ENCODE results near the gene GIPC2. TPM values are rescaled to one million over a fixed set of nuclear protein-coding genes. Genes with fewer than 3 reads are reported as not detected.

The GIPC2 gene
- total and polyA plus RNA-seq, 8 donors: 6.3 to 22.1 (median 12.9) TPM

DNA sequence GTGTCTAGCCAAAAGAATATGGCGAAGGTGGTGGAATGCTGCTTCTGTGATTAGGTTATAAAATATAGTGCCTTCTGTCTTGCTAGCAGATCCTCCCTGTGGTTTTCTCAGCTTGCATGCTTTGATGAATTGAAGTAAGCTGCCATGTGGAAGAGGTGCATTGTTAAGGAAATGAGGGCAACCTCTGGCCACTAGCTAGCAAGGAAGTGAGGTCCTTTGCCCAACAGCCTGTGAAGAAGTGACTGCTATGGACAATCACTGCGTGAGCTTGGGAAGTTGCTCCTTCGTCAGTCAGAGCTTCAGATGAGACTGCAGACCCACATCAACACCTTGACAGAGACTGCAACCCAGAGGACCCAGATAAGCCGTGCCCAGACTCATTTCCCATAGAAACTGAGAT is 109.4 kb downstream of the GIPC2 start:
- intact Hi-C loops (cut with DNase I): loop anchor here in 1 of 3 donors (10.0 kb wide), 1 partner anchor 520 kb away; no protein-coding TSS in a partner anchor
- WGBS, 2 donors: 84 to 93% methylated on average over 4 of the region's 4 CpGs
- Histone ChIP-seq H3K4me3 (no peak overlapping the region), H3K27me3 (no peaks in the 10 kb centered on the region), H3K27ac (no peak overlapping the region), H3K9me3 (no peaks in the 10 kb centered on the region), H3K4me1 (no peaks in the 10 kb centered on the region), H3K36me3 (no peaks in the 10 kb centered on the region)
- FAIRE-seq: no peak
- TF ChIP-seq, protein P1, sequence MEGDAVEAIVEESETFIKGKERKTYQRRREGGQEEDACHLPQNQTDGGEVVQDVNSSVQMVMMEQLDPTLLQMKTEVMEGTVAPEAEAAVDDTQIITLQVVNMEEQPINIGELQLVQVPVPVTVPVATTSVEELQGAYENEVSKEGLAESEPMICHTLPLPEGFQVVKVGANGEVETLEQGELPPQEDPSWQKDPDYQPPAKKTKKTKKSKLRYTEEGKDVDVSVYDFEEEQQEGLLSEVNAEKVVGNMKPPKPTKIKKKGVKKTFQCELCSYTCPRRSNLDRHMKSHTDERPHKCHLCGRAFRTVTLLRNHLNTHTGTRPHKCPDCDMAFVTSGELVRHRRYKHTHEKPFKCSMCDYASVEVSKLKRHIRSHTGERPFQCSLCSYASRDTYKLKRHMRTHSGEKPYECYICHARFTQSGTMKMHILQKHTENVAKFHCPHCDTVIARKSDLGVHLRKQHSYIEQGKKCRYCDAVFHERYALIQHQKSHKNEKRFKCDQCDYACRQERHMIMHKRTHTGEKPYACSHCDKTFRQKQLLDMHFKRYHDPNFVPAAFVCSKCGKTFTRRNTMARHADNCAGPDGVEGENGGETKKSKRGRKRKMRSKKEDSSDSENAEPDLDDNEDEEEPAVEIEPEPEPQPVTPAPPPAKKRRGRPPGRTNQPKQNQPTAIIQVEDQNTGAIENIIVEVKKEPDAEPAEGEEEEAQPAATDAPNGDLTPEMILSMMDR (IDR thresholded peaks at IDR 0.05): no peak
- DNase-seq: no peak
- no peak for ATAC-seq

- no peak for DNase-seq
- TF ChIP-seq, protein P1 (IDR thresholded peaks at IDR 0.05): no peak
- Histone ChIP-seq H3K27me3 (no peaks in the 10 kb centered on the region), H3K4me1 (no peaks in the 10 kb centered on the region), H3K4me3 (no peak overlapping the region), H3K9me3 (no peaks in the 10 kb centered on the region), H3K27ac (no peak overlapping the region), H3K36me3 (no peaks in the 10 kb centered on the region)
- no peak for ATAC-seq
- intact Hi-C loops (cut with DNase I): loop anchor here in 1 of 3 donors (10.0 kb wide), 1 partner anchor 518 kb away; no protein-coding TSS in a partner anchor
- no peak for FAIRE-seq
Measured at GRCh38 chr1:78156805-78157521, 111.2 kb downstream of the GIPC2 start.

- DNase-seq (no peak), ATAC-seq (no peak), FAIRE-seq (no peak)
- H3K4me3 ChIP-seq: no peak overlapping the region
- WGBS, 2 donors: 92 to 96% methylated on average over 2 of the region's 2 CpGs
- no peaks in the 10 kb centered on the region for H3K4me1 ChIP-seq
- no peak overlapping the region for H3K27ac ChIP-seq
- H3K27me3 ChIP-seq: no peaks in the 10 kb centered on the region
- TF ChIP-seq, protein P1 (IDR thresholded peaks at IDR 0.05): no peak
- no peaks in the 10 kb centered on the region for H3K9me3 ChIP-seq
- H3K36me3 ChIP-seq: no peaks in the 10 kb centered on the region
- intact Hi-C loops (cut with DNase I): no loop called here
Measured at GRCh38 chr1:78165816-78166215, 120.0 kb downstream of the GIPC2 start.

- Histone ChIP-seq H3K9me3 (no peaks in the 10 kb centered on the region), H3K27me3 (no peaks in the 10 kb centered on the region), H3K36me3 (no peaks in the 10 kb centered on the region), H3K27ac (no peak overlapping the region), H3K4me1 (no peaks in the 10 kb centered on the region), H3K4me3 (no peak overlapping the region)
- DNase-seq (no peak), ATAC-seq (no peak), FAIRE-seq (no peak)
- intact Hi-C loops (cut with DNase I): no loop called here
- TF ChIP-seq, protein P1 (IDR thresholded peaks at IDR 0.05): no peak
Measured at GRCh38 chr1:78168306-78168705, 122.5 kb downstream of the GIPC2 start.

- ATAC-seq: no peak
- H3K27ac ChIP-seq: no peak overlapping the region
Measured at GRCh38 chr1:78170859-78171258, 125.1 kb downstream of the GIPC2 start.

More at GRCh38 chr1:78170859-78171258, 125.1 kb downstream of the GIPC2 start:
- no peaks in the 10 kb centered on the region for H3K4me1 ChIP-seq
- no peak for FAIRE-seq
- TF ChIP-seq, protein P1 (IDR thresholded peaks at IDR 0.05): no peak
- DNase-seq: no peak
- no peaks in the 10 kb centered on the region for H3K9me3 ChIP-seq
- no peak overlapping the region for H3K4me3 ChIP-seq
- H3K36me3 ChIP-seq: no peaks in the 10 kb centered on the region
- 89 to 90% methylated on average over 2 of the region's 2 CpGs for WGBS, 2 donors
- intact Hi-C loops (cut with DNase I): no loop called here
- no peaks in the 10 kb centered on the region for H3K27me3 ChIP-seq

Measured in pancreas (tissue), 10 donors.